Stimulated activated CD8-positive, alpha-beta memory T cell treated with anti-CD3 and anti-CD28 coated beads, Interleukin-15, amount 100 ng/mL, for 4 hours (primary cell): ENCODE measurements around the gene SULF2.

Experiments
- DNase-seq, 2 donors: peaks; one replicate each; pipeline ENCODE4 v3.0.0-alpha.2; 2020; ENCODE audit warnings: low read depth in 2 of 2

SULF2 gene

DNA sequence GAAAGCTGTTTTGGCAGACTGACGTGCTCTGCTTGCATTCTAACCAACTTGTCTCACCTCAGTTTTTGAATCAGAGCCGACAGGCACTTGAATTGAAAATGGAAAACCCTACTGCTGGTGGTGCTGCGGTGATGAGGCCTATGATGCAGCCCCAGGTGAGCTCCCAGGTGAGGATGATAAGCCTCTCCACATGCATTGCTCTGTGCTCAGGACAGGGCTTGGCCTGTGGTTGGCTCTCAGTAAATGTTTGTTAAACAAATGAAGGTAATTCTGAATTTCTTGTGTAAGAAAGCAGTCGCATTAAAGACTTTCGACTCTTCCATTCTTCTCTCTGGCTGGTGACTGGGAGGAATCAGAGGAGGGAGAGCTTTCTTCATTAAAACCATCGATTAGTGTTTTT is 136.3 kb downstream of the SULF2 start:
- no peak for DNase-seq

DNA sequence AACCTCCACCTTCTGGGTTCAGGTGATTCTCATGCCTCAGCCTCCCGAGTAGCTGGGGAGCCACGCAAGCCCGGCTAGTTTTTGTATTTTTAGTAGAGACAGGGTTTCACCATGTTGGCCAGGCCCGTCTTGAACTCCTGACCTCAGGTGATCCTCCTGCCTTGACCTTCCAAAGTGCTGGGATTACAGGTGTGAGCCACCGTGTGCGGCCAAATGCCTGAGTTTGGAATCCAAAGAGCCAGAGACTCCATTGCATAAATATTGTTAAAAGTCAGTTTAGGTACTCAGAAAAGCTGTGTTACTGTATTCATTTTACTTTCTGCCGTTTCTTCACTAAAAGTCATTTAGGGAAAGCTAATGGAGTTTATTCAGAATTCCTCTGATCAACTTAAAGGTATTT is 137.3 kb downstream of the SULF2 start:
- DNase-seq, result no peak

GRCh38 chr20:47645632-47646031 is 139.6 kb downstream of the SULF2 start:
- no peak for DNase-seq

- no peak for DNase-seq
These were observed 142.7 kb downstream of the SULF2 start for GRCh38 chr20:47642624-47643023.

DNA sequence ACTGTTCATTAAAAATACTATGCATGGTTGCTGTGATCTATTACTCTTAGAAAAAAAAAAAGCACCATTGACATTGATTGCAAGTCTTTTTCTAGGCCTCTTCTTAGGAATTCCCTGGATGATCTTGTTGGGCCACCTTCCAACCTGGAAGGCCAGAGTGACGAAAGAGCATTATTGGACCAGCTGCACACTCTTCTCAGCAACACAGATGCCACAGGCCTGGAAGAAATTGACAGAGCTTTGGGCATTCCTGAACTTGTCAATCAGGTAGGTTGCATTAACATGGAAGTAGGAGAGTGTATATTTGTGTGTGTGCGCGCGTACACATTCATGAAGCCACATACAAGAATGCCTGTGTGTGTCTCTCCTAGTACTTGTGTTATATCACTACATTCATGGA is 143.2 kb downstream of the SULF2 start:
- no peak for DNase-seq

GRCh38 chr20:47638851-47639250 is 146.4 kb downstream of the SULF2 start:
- DNase-seq, result no peak

DNA sequence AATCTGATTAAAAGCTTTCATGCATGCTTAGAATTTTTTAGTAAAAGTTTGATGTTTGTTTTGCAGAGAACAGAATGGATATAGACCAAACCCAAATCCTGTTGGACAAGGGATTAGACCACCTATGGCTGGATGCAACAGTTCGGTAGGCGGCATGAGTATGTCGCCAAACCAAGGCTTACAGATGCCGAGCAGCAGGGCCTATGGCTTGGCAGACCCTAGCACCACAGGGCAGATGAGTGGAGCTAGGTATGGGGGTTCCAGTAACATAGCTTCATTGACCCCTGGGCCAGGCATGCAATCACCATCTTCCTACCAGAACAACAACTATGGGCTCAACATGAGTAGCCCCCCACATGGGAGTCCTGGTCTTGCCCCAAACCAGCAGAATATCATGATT is 150.0 kb downstream of the SULF2 start:
- DNase-seq, result no peak

DNA sequence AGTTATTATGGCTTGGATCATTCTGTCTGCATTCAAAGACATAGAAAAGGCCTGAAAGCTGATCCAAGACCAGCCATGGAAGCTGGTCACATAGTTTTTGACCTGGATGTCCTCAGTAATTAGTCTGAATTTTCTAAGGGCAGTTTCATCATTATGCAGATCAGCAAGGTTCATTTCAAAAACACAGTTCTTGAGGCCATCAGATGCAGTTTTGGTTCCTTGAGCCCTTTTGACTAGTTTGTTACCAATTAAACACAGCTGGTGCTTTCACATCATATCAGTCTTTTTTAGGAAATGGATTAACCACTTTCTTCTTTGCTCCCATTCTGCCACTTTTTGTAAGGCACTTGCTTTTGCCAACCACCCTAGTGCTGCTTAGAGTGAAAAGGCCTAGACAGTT is 154.2 kb downstream of the SULF2 start:
- DNase-seq, result no peak

DNA sequence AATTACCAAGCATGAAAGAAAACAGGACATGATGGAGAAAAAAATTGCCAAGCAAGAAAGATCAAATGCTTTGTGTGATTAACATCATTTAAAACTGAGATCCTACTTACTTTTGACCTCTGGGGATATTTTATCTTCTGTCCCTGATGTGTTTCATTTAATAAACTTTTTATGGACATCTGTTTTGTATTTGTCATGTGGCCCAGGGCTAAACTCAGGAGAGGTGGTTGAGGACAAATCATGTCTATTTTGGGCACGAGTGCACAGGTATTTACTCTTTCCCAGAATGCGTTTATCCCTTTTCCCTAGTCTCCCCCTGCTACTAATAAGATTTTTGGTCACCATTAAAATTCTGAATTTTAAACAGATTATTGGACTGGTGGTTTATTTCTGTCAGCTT is 155.4 kb downstream of the SULF2 start:
- no peak for DNase-seq

DNA sequence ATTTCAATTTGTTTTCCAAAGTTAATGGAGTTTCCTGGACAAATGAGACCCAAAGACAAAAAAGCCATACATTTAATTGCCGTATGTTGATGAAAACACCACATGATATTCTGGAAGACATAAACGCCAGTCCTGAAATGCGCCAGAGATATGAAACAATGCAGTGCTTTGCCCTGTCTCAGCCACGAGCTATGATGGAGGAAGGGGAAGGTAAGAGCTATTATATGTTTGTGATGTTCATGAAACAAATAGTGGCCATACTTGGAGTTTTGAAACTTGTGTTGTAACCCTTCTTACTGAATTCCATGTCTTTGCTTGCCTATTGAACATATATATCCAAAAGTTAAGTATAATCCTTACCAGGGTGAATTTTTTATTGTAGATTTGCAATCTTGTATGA is 157.7 kb downstream of the SULF2 start:
- DNase-seq, result no peak

DNA sequence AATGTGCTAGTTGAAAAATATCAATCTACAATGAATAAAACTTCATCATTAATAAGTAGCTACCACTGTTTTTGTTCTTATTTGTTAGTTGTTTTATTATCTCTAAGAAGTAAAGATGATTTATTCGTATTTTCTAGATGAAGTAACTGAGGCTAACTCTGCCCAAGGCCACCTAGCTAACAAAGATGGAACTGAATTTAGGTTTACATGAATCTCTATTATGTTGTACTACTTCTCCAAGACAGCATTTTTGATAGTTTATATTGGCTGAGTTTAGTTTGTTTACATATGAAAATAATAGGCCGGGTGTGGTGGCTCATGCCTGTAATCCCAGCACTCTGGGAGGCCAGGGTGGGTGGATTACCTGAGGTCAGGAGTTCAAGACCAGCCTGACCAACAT is 162.1 kb downstream of the SULF2 start:
- DNase-seq, result no peak

GRCh38 chr20:47622118-47622665 is 163.1 kb downstream of the SULF2 start:
- no peak for DNase-seq

DNA sequence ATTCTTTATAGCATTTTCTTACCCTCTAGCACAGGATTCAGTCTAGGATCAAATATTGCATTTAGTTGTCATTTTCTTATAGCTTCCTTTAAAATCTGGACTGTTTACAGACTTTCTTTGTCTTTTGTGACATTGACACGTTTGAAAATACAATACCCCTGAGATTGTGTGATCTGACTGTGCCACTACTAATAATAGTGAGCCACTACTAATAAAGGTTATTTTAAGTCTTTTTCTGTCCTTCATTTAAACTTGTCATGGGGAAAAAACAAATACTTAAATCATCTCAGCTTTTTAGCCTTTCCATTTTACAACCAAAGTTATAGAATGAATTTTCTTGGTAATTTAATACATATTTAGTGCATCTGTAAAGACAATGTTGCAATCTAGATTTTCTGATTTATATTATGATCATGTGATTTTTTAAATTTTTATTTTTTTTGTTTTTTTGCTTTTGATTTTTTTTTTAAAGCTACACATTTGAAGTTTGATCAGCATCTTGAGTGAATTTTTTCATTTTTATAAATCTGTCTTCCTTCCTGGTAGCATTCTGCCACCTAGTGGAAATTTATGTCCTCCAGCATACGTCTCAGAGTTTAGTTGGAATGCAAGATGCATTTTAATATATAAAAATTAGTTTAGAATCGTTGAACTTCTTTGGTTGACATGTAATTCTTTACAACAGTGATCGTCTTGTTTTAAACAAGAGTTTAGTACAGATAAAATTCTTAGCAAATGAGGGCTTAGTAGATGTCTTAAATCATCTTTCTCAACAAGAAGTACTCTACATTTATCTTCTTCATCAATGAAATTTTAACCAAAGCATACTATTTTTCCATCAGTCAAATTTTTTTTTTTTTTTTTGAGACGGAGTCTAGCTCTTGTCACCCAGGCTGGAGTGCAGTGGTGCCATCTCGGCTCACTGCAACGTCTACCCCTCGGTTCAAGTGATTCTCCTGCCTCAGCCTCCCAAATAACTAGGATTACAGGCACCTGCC is 164.2 kb downstream of the SULF2 start:
- DNase-seq, result no peak

- DNase-seq, result no peak
These were observed 166.8 kb downstream of the SULF2 start for GRCh38 chr20:47618479-47618878.

- no peak for DNase-seq
These were observed 170.5 kb downstream of the SULF2 start for GRCh38 chr20:47614703-47615309.

- DNase-seq, result no peak
These were observed 172.6 kb downstream of the SULF2 start for GRCh38 chr20:47612670-47613069.

DNA sequence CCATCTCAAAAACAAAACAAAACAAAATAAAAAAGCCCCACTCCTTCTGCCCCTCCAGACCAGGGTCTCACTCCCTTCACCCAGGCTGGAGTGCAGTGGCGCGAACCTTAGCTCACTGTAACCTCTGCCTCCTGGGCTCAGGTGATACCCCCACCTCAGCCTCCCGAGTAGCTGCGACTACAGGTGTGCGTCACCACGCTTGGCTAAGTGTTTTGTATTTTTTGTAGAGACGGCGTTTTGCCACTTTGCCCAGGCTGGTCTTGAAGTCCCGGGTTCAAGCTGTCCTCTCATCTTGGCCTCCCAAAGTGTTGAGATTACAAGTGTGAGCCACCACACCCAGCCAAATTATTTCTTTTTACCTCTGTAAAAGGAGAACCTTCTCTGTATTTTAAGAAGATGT is 173.5 kb downstream of the SULF2 start:
- DNase-seq, result no peak

DNA sequence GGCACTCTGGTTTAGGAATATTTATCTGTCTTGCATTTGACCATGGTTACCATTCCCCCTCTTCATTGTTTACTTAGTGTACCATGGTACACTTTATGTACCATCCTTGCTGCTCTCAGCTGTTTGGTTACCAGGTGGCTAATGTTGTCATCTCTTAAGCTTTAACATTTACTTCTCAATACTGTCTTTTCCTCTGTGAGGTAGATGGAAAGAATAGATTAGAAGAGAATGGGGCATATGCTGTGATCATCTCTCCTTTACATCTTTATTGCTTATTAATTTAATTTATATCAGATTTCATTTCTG is 174.4 kb downstream of the SULF2 start:
- no peak for DNase-seq

- peak; percentile 44 to 80 for DNase-seq
These were observed 174.9 kb downstream of the SULF2 start for GRCh38 chr20:47610247-47610944.

DNA sequence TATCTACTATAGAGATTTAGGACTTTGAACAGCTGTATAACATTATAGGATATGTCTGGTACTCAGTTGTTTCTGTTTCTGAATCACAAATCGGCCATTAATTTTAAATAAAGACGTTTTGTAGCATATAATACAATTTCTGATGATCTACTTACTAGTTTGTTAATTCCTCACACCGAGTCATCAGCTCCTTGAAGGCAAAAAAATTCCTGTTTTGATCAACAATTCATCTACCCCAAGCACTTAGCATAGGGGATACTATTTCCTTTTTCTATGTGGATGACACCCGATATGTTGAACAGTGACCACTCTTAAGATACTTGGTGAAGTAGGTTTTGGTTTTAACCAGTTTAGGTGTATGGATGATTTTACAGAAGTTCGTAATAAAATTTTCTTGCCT is 176.3 kb downstream of the SULF2 start:
- DNase-seq, result no peak
